ENCODE results near the gene SIRPA.

SIRPA gene

DNA sequence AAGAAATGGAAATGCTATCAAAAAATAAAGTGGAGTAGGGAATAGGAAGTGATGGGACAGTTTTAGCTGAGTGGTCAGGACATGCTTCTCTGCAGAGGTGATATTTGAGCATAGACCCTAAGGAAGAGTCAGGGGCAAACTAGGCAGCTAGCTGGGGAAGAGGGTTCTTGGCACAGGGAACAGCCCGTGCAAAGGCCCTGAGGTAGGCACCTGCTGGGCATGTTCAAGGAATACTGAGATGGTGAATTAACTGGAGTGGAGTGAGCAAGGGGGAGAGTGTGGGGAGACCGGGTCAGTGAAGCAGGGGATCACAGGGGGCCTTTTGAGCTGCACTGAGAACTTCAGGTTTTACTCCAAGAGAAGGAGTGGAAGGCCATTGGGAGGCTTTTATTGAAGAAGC lies 7.5 kb upstream of the SIRPA start:
- TF ChIP-seq, protein P1, sequence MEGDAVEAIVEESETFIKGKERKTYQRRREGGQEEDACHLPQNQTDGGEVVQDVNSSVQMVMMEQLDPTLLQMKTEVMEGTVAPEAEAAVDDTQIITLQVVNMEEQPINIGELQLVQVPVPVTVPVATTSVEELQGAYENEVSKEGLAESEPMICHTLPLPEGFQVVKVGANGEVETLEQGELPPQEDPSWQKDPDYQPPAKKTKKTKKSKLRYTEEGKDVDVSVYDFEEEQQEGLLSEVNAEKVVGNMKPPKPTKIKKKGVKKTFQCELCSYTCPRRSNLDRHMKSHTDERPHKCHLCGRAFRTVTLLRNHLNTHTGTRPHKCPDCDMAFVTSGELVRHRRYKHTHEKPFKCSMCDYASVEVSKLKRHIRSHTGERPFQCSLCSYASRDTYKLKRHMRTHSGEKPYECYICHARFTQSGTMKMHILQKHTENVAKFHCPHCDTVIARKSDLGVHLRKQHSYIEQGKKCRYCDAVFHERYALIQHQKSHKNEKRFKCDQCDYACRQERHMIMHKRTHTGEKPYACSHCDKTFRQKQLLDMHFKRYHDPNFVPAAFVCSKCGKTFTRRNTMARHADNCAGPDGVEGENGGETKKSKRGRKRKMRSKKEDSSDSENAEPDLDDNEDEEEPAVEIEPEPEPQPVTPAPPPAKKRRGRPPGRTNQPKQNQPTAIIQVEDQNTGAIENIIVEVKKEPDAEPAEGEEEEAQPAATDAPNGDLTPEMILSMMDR (IDR thresholded peaks at IDR 0.05) = no peak
- no peaks in the 10 kb centered on the region for H3K27me3 ChIP-seq
- H3K27ac ChIP-seq = peak overlapping the region; percentile 100
- H3K4me3 ChIP-seq (ENCODE audit: low read depth in 1 of 2, low read length in 1 of 2) = no peak overlapping the region
- no peaks in the 10 kb centered on the region for H3K9me3 ChIP-seq
- peaks cover 27% of the 10 kb centered on the region for H3K36me3 ChIP-seq
- peaks cover 88 to 93% of the 10 kb centered on the region in 2 experiments for H3K4me1 ChIP-seq (ENCODE audit: control insufficient read depth in 1 of 2, insufficient read depth in 1 of 2, low read depth in 1 of 2, low read length in 1 of 2)

DNA sequence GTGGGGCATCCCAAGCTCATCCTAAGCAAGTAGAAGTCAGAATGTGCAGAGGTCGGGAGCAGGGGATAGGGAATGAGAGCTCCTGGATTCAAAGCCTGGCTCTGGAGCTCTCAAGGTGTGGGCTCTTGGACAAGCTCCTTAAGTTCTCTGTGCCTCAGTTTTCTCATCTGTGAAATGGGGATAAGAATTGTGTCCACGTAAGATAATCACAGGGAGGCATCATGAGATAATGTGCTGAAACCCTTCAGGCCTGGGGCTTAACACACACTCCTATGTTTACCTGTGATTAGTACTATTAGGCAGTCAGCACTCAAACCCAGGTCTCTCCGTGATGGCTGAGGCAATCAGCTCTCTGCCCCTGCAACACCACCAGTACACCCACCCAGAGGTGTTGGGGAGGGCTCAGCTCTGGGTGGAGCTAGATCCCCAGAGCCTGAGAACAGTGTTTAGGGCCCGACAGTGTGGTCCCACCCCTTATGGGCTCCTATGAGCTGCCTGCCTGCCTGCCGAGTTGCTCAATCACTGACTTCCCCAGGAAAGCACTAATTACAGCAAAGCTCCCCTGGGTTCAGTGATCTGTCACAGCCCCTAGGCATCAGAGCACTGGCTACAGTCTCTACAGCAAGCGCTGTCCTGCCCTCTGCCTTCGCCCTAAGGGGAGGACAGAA lies 6.3 kb upstream of the SIRPA start:
- Histone ChIP-seq H3K27me3 (no peaks in the 10 kb centered on the region), H3K9me3 (no peaks in the 10 kb centered on the region), H3K4me1 (ENCODE audit: control insufficient read depth in 1 of 2, insufficient read depth in 1 of 2, low read depth in 1 of 2, low read length in 1 of 2) (peaks cover 88 to 90% of the 10 kb centered on the region in 2 experiments), H3K4me3 (ENCODE audit: low read depth in 1 of 2, low read length in 1 of 2) (peak overlapping the region; percentile 45 to 49), H3K27ac (peak overlapping the region; percentile 100), H3K36me3 (peaks cover 27% of the 10 kb centered on the region)
- TF ChIP-seq, protein P1 (IDR thresholded peaks at IDR 0.05) = no peak

DNA sequence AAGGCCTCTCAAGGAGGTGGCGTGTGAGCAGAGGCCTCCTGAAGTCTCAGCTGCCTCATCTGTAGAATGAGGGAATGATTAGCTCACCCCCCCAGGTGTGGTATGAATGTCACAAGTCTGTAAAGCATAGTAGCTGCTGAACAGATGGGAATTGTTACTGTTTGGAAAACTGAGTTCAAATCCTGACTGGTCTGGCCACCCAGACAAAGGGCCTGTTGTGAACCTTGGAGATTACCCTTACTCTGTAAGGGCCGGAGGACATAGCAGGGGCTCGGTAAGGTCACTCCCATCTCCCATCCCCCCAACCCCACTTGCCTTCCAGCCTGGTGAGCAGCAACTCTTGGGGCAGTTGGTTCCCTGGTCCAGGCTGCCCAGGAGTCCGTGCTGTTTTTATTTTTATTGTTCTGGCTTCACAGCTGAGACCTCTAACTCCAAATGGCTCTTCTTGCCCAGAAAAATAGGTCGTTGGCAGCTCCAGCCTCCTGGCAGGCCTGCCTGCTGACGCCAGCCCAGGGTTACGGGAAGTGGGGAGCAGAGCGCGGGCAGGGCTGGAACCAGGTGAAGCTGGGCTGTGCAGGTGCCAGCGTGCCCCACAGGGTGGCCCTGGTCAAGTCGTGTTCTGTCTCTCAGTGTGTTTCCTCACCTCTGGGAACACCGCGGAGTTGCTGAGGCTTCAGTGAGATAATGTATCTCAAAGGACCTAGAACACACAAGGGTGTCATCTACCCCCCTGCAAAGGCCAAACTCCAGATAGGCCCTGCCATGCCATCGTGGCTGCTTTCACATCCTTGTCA lies 4.5 kb upstream of the SIRPA start:
- Histone ChIP-seq H3K4me1 (ENCODE audit: control insufficient read depth in 1 of 2, insufficient read depth in 1 of 2, low read depth in 1 of 2, low read length in 1 of 2) (peaks cover 74 to 75% of the 10 kb centered on the region in 2 experiments), H3K27ac (peak overlapping the region; percentile 100), H3K4me3 (ENCODE audit: low read depth in 1 of 2, low read length in 1 of 2) (no peak overlapping the region), H3K9me3 (no peaks in the 10 kb centered on the region), H3K27me3 (no peaks in the 10 kb centered on the region), H3K36me3 (peaks cover 22% of the 10 kb centered on the region)
- TF ChIP-seq, protein P1 (IDR thresholded peaks at IDR 0.05) = no peak

DNA sequence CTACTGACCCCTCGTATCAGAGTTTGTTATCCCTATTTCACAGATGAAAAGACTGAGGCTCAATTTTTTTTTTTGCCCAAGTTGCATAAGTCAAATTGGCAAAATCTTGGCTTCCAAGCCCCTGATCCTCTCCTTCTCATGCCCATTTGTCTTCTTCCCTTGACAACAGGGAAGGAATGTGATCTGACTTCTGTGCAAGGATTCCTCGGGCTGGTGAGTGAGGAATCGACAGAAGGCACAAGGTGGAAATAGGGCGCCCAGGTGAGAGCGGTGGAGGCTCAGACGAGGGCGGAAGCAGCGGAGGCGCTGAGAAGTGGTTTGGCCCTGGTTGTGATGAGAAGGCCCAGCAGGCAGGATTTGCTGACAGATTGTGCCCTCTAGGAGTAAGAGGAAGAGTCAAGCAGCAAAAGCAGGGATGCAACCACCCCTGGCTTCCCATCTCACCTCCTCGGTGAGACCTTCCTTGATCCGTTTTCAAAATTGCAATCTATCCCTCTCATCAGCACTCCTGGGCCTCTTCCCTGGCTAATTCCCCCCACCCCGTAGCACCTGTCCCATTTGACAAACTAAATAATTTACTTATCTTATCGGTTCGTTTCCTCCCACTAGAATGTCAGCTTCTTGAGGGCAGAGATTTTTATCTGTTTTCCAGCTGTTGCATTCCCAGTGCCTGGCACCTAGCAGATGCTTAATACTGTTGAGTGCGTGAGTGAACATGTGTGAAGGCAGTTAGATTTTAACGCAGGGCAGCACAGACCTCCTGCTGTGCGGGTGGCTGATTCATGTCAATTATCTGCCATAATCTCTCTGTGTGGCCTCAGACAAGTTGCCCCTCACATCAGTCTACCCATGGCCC lies 3.7 kb upstream of the SIRPA start:
- Histone ChIP-seq H3K36me3 (peaks cover 20% of the 10 kb centered on the region), H3K27me3 (no peaks in the 10 kb centered on the region), H3K4me3 (ENCODE audit: low read depth in 1 of 2, low read length in 1 of 2) (peak overlapping the region in 1 of 2 experiments; percentile 100), H3K9me3 (no peaks in the 10 kb centered on the region), H3K27ac (peak overlapping the region; percentile 100), H3K4me1 (ENCODE audit: control insufficient read depth in 1 of 2, insufficient read depth in 1 of 2, low read depth in 1 of 2, low read length in 1 of 2) (peaks cover 77 to 79% of the 10 kb centered on the region in 2 experiments)
- TF ChIP-seq, protein P1 (IDR thresholded peaks at IDR 0.05) = no peak

DNA sequence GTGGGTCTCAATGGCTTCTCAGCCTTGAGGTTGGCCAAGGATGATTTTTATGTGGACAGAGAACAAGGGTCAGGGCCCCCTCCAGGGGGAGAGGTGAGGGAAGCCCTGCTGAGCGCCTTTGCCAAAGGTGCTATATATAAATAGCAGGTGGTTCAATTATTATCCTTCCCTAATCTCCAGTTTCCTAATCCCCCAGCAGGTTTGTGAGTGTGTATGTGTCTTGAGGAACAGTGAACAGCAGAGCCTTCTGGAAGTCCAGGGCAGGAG lies 3.2 kb upstream of the SIRPA start:
- H3K4me1 ChIP-seq (ENCODE audit: control insufficient read depth in 1 of 2, insufficient read depth in 1 of 2, low read depth in 1 of 2, low read length in 1 of 2) = peaks cover 77 to 79% of the 10 kb centered on the region in 2 experiments
- no peaks in the 10 kb centered on the region for H3K27me3 ChIP-seq

More for the DNA sequence above, 3.2 kb upstream of the SIRPA start:
- Histone ChIP-seq H3K36me3 (peaks cover 21% of the 10 kb centered on the region), H3K27ac (peak overlapping the region; percentile 100), H3K4me3 (ENCODE audit: low read depth in 1 of 2, low read length in 1 of 2) (peak overlapping the region; percentile 93 to 100), H3K9me3 (no peaks in the 10 kb centered on the region)
- TF ChIP-seq, protein P1 (IDR thresholded peaks at IDR 0.05) = no peak

Measured in neutrophil (primary cell).